ENCODE measurements around the gene UROC1.

- no peak for TF ChIP-seq CTCF (conservative IDR thresholded peaks at IDR 0.05; ENCODE audit: low read depth, low read length)
- no peak for TF ChIP-seq EZH2 (IDR thresholded peaks at IDR 0.05; ENCODE audit: borderline replicate concordance, low read depth, low read length, poor library complexity, severe bottlenecking)
Measured at GRCh38 chr3:126501054-126501453, 16.5 kb downstream of the UROC1 start.
